Transverse colon (tissue), 3 donors: Measurements from ENCODE around the gene ARAP1.

Experiments used
- EP300 ChIP-seq: sonication (generic); formaldehyde crosslinking; IDR thresholded peaks from one replicate; pipeline ENCODE4 v1.6.1; 2017; ENCODE audit warnings: antibody characterized with exemption, low read depth
- POLR2AphosphoS5 ChIP-seq, 3 donors: sonication (generic); formaldehyde crosslinking; IDR thresholded peaks; one replicate each; pipeline ENCODE4 v1.6.1; 2016; ENCODE audit warnings: antibody characterized with exemption in 3 of 3

DNA sequence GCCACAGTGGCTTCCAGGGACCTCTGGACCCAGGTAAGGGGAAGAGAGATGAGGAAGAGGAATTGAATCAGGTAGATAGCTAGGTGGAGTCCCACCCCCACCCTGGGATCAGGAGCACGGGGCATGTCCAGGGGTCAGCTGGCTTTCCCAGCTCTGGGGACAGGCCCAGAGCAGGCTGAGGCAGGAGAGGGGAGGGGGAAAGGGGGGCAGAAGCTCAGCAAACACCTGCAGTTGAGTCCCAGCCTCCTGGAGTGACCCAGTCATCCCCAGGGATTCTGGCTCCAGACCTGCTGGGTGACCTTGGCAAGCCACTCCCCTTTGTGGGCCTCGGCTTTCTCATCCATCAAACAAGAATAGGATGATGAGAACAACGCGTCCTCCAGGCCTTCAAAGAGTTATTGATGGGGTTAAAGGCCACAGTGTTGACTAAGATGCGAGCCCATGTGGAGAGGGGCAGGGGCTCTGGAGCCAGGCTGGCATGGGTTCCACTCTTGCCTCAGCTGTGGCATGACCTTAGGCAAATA lies 25.6 kb upstream of the ARAP1 start:
- TF ChIP-seq EP300 (no peak), POLR2AphosphoS5 (IDR thresholded peaks at IDR 0.05) (no peak)
